Nucleus accumbens (tissue), 56 donors: ENCODE results near the gene AP3S2.
"Not testable (repeated sequence)": the region's sequence is repeated elsewhere in the genome, so short reads cannot be mapped to it uniquely, and the experiment has no call there.

Experiments
- DNase-seq, 56 donors: peaks; one replicate each; lab custom pipeline; 2025; lab: John Stamatoyannopoulos, UW

Gene AP3S2

GRCh38 chr15:89893696-89894447, at the start of gene AP3S2:
AP3S2 (minus strand) TSS chr15:89893994; CDS start chr15:89893949, 45 bp downstream.
- peak in 55 of 56 donors; percentile 57 to 93 (median 85) for DNase-seq

- DNase-seq, result no peak
Observed at GRCh38 chr15:89939910-89940309, 46.1 kb upstream of the AP3S2 start.

GRCh38 chr15:89939377-89939776, 45.6 kb upstream of the AP3S2 start:
- DNase-seq, result not testable (repeated sequence)

GRCh38 chr15:89937365-89938350, 43.9 kb upstream of the AP3S2 start:
- DNase-seq, result no peak

- DNase-seq, result no peak
Observed at GRCh38 chr15:89936786-89937265, 43.0 kb upstream of the AP3S2 start.

- DNase-seq, result no peak
Observed at GRCh38 chr15:89936051-89936785, 42.4 kb upstream of the AP3S2 start.

GRCh38 chr15:89932880-89933279, 39.1 kb upstream of the AP3S2 start:
- DNase-seq, result no peak

- no peak for DNase-seq
Observed at GRCh38 chr15:89928421-89928820, 34.6 kb upstream of the AP3S2 start.

- no peak for DNase-seq
Observed at GRCh38 chr15:89926158-89926557, 32.4 kb upstream of the AP3S2 start.

GRCh38 chr15:89917442-89918101, 23.8 kb upstream of the AP3S2 start:
- no peak for DNase-seq

GRCh38 chr15:89916660-89917059, 22.9 kb upstream of the AP3S2 start:
- DNase-seq, result no peak

GRCh38 chr15:89912674-89913396, 19.0 kb upstream of the AP3S2 start, which contains the start of gene ARPIN:
ARPIN (minus strand) TSS chr15:89912952; CDS start chr15:89912835, 117 bp downstream.
- DNase-seq, result peak in 35 of 56 donors; percentile 7 to 65 (median 38)

- DNase-seq, result peak in 29 of 56 donors; percentile 7 to 51 (median 28)
Observed at GRCh38 chr15:89912145-89912673, 18.4 kb upstream of the AP3S2 start.

GRCh38 chr15:89910891-89911626, 17.3 kb upstream of the AP3S2 start:
- no peak for DNase-seq

- no peak for DNase-seq
Observed at GRCh38 chr15:89909611-89910010, 15.8 kb upstream of the AP3S2 start.

- no peak for DNase-seq
Observed at GRCh38 chr15:89908226-89908625, 14.4 kb upstream of the AP3S2 start.

GRCh38 chr15:89907289-89907688, 13.5 kb upstream of the AP3S2 start:
- DNase-seq, result peak in 13 of 56 donors; percentile 3 to 57 (median 20)

- DNase-seq, result no peak
Observed at GRCh38 chr15:89905846-89906378, 12.1 kb upstream of the AP3S2 start.
